C4-2B (cell line): ENCODE results near the gene IVL.

Source experiments
- H3K27ac ChIP-seq: fragments of 450-650 bp; 2 replicates; pipeline ENCODE4 v1.5.1; 2017
- ZFX ChIP-seq: fragments of 450-650 bp; IDR thresholded peaks from 2 replicates; pipeline ENCODE4 v1.6.1; 2017
- TF ChIP-seq, protein P1 (sequence below): fragments of 450-650 bp; conservative IDR thresholded peaks from 2 replicates; pipeline ENCODE4 v1.5.1; 2017; ENCODE audit warnings: mild to moderate bottlenecking

The IVL gene, protein sequence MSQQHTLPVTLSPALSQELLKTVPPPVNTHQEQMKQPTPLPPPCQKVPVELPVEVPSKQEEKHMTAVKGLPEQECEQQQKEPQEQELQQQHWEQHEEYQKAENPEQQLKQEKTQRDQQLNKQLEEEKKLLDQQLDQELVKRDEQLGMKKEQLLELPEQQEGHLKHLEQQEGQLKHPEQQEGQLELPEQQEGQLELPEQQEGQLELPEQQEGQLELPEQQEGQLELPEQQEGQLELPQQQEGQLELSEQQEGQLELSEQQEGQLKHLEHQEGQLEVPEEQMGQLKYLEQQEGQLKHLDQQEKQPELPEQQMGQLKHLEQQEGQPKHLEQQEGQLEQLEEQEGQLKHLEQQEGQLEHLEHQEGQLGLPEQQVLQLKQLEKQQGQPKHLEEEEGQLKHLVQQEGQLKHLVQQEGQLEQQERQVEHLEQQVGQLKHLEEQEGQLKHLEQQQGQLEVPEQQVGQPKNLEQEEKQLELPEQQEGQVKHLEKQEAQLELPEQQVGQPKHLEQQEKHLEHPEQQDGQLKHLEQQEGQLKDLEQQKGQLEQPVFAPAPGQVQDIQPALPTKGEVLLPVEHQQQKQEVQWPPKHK

GRCh38 chr1:152907686-152908601, at the start of gene IVL:
Gene IVL (plus strand): TSS chr1:152908546. CDS start chr1:152909798, 1,252 bp downstream.
- no peak for TF ChIP-seq ZFX
- TF ChIP-seq, protein P1, sequence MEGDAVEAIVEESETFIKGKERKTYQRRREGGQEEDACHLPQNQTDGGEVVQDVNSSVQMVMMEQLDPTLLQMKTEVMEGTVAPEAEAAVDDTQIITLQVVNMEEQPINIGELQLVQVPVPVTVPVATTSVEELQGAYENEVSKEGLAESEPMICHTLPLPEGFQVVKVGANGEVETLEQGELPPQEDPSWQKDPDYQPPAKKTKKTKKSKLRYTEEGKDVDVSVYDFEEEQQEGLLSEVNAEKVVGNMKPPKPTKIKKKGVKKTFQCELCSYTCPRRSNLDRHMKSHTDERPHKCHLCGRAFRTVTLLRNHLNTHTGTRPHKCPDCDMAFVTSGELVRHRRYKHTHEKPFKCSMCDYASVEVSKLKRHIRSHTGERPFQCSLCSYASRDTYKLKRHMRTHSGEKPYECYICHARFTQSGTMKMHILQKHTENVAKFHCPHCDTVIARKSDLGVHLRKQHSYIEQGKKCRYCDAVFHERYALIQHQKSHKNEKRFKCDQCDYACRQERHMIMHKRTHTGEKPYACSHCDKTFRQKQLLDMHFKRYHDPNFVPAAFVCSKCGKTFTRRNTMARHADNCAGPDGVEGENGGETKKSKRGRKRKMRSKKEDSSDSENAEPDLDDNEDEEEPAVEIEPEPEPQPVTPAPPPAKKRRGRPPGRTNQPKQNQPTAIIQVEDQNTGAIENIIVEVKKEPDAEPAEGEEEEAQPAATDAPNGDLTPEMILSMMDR = no peak
- H3K27ac ChIP-seq = no peak within 1 kb of the TSS

DNA sequence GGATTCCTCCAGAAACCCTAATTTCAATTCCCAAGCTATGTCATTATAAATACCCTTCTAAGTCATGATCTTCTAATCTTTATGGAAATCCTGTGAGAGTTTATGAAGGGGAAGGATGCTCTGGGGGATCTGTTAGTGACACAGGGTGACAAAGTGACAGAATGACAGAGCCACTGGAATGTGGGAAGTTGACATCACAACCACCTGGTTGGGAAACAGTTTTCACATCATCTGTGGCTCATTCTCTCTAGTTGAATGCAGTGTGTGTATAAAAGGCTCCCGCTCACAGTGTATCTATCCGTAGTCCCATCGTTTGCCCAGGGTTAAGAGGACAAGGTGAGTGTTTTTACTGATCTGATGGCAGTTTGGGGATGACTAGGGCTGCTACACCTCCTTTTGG, 48.6 kb upstream of the IVL start, which contains the start of gene LCE7A:
Gene LCE7A (plus strand): TSS at position 301 of the 400 bp plus-strand sequence. CDS start 702 bp downstream, outside the sequence.
- TF ChIP-seq, protein P1 = no peak
- TF ChIP-seq ZFX = no peak
- H3K27ac ChIP-seq = no peak within 1 kb of the TSS

DNA sequence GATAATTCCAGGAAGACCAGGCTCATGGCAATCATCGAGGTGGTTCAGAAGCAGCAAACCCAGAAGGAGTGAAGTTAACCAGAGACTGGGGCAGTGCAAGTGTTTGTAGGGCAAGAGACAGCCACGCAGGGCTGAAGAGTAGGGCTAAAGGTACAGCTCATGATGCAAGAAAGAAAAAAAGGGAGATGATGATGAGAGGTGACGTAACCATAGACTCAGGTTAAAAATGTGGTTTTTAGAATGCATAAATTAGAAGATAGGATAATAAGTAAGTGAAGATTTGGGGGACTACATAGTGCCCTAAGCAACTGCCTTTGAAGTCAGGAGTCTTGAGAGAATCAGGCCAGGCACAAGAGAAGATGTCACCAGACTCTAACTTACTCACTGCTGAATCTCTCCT, 48.2 kb upstream of the IVL start:
- TF ChIP-seq, protein P1 = no peak
- TF ChIP-seq ZFX = no peak

DNA sequence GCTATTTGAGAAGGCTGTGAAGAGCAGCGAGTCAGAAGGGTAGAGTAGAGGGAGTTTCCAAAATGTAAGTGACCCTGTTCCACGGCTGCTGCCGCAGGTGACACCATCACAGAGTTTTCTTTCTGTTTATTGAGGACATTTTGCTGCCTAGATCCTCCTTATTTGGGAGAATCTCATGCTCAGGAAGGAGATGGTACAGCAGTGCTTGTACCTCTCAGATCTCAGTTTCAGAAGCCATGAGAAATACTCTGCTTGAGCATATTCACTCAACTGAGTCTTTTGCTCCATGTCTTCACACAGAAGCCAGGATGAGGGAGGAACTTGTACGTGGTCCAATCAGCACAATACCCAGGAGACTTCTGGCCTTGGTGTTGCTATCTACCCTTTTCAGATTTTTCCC, 47.0 kb upstream of the IVL start:
- no peak overlapping the region for H3K27ac ChIP-seq
- no peak for TF ChIP-seq ZFX
- TF ChIP-seq, protein P1 = no peak

More for the DNA sequence above, 48.2 kb upstream of the IVL start:
- H3K27ac ChIP-seq = no peak overlapping the region

DNA sequence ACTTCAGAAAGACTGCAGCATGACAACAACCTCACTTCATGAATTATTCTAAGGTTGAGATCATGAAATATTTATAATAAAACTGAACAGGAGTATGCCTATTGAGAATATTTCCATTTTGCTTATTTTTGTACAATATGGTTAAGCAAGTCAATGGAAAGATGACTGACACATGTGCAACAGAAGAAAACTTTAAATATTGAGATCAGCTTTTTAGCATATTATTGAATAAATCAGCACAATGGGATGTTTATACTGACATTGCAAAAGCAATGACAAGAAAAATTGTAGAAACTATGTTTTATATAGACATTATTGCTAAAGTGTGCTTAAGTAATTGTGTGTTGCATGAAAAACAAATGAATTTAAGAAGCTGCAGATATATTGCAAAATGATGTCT, 43.9 kb upstream of the IVL start:
- H3K27ac ChIP-seq = no peak overlapping the region
- TF ChIP-seq, protein P1 = no peak
- no peak for TF ChIP-seq ZFX

DNA sequence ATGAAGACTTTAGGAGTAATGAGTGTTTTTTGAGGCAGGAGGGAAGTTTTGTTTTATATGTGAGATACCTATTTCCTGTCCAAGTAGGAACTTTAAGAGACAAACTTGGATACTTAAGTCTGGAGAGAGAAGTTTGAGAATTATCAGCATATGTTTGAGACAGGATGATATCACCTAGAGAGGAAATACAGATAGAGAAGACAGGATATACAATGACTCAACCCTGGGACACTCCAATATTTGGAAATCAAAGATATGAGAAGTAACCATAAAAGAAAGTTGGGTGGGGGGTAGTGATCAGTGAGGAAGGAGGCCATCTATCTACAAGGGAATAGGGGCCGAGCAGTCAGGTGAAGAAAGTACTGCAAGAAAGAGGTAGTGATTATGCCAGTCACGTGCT, 42.0 kb upstream of the IVL start:
- no peak overlapping the region for H3K27ac ChIP-seq
- no peak for TF ChIP-seq ZFX
- TF ChIP-seq, protein P1 = no peak
